Retina (tissue), 1 donor: ENCODE results near the gene RPRD2.
A peak's percentile ranks its signal among the peaks of the same experiment; 100 is the strongest.
"Not testable (repeated sequence)": the region's sequence is repeated elsewhere in the genome, so short reads cannot be mapped to it uniquely, and the experiment has no call there.

Experiments used
- DNase-seq: peaks from one replicate; pipeline ENCODE4 v3.0.0-alpha.2; 2016

Gene RPRD2

GRCh38 chr1:150363426-150364230, at the start of gene RPRD2:
TSS of gene RPRD2 (plus strand) at chr1:150364147. CDS start at chr1:150364715, 568 bp downstream.
- DNase-seq, result peak; percentile 100

- DNase-seq, result not testable (repeated sequence)
Observed at GRCh38 chr1:150314691-150315090, 49.3 kb upstream of the RPRD2 start.

GRCh38 chr1:150320667-150320978, 43.3 kb upstream of the RPRD2 start:
- DNase-seq, result peak; percentile 13

- DNase-seq, result no peak
Observed at GRCh38 chr1:150321826-150322166, 42.2 kb upstream of the RPRD2 start.

- DNase-seq, result no peak
Observed at GRCh38 chr1:150322310-150322709, 41.6 kb upstream of the RPRD2 start.

- DNase-seq, result no peak
Observed at GRCh38 chr1:150332651-150333290, 31.2 kb upstream of the RPRD2 start.

- DNase-seq, result no peak
Observed at GRCh38 chr1:150346316-150346715, 17.6 kb upstream of the RPRD2 start.

GRCh38 chr1:150352866-150353265, 11.1 kb upstream of the RPRD2 start:
- no peak for DNase-seq

GRCh38 chr1:150362721-150363425, 1.1 kb upstream of the RPRD2 start:
- DNase-seq, result no peak

GRCh38 chr1:150364231-150365003, 470 bp downstream of the RPRD2 start:
- DNase-seq, result peak; percentile 86

- DNase-seq, result no peak
Observed at GRCh38 chr1:150365941-150366340, 2.0 kb downstream of the RPRD2 start.

GRCh38 chr1:150366416-150367296, 2.7 kb downstream of the RPRD2 start:
- DNase-seq, result no peak

GRCh38 chr1:150371110-150371509, 7.2 kb downstream of the RPRD2 start:
- DNase-seq, result no peak

- DNase-seq, result no peak
Observed at GRCh38 chr1:150372580-150372979, 8.6 kb downstream of the RPRD2 start.

GRCh38 chr1:150376110-150376509, 12.2 kb downstream of the RPRD2 start:
- no peak for DNase-seq

- no peak for DNase-seq
Observed at GRCh38 chr1:150383631-150384324, 19.8 kb downstream of the RPRD2 start.

GRCh38 chr1:150385537-150386445, 21.8 kb downstream of the RPRD2 start:
- no peak for DNase-seq

GRCh38 chr1:150386592-150386991, 22.6 kb downstream of the RPRD2 start:
- no peak for DNase-seq

- DNase-seq, result no peak
Observed at GRCh38 chr1:150387200-150387599, 23.3 kb downstream of the RPRD2 start.

GRCh38 chr1:150388241-150388640, 24.3 kb downstream of the RPRD2 start:
- no peak for DNase-seq
